ENCODE results near the gene TXNRD2. TPM values are rescaled to one million over a fixed set of nuclear protein-coding genes. Genes with fewer than 3 reads are reported as not detected.

The TXNRD2 gene
- total and polyA plus RNA-seq, 2 of the 4 experiments (the other 2 are of a cell fraction): 15.6 to 25.7 TPM

DNA sequence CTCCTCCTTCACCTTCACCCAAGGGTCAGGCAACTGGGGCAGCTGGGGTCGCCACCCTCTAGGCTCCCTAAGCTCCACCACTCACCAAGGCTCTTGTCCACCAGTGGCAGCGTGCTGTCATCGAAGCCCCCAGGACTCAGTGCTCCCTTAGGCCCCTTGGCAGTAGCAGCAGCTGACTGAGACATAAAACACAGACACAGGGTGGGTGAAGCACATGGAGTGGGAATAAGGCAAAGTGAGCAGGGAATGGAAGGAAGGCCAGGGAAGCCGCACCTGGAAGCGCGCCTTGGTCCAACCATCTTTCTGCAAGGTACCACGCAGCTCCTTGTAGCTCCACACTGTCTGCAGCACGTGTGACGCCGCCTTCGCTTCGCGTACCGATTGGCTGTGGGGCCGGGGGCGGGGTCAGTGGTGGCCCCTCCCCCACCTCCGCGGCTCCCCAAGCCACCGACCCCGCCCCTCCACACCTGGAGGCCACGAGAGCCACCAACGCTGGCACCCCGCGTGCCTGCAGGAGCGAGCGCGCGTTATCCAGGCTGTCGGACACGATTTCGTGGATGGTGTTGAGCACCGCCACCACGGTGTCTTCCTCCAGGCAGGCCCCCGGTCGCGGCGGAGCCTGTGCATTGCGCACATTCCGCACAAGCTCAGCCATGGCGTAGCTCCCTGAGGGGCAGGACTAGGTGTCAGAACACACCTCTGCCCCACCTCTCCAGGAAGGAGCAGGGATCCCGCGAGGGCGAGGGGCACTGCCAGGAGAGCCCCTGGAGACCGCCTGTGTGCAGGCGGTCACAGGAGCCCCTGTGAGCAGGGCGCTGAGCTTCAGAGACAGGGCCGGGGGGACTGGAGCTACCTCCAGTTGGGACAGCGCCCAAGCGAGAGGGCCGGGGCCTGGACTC lies 31.3 kb upstream of the TXNRD2 start:
- H3K27me3 ChIP-seq (ENCODE audit: control insufficient read depth, insufficient read depth, low read length): no peaks in the 10 kb centered on the region
- H3K9me1 ChIP-seq (ENCODE audit: insufficient read depth, low read length): no peaks in the 10 kb centered on the region
- H4K8ac ChIP-seq (ENCODE audit: low read depth in 2 of 2, low read length in 2 of 2): no peak overlapping the region
- no peak overlapping the region for H3K4ac ChIP-seq (ENCODE audit: low read depth, low read length)
- H2AK5ac ChIP-seq (ENCODE audit: low read depth, low read length): no peak overlapping the region
- no peaks in the 10 kb centered on the region for H3K9me3 ChIP-seq (ENCODE audit: control insufficient read depth, insufficient read depth, low read length)
- no peak overlapping the region for H4K5ac ChIP-seq (ENCODE audit: low read depth, low read length)
- no peak overlapping the region for H3K27ac ChIP-seq (ENCODE audit: insufficient read depth, low read length)
- peak overlapping the region; percentile 32 for H2AFZ ChIP-seq (replicated peaks; ENCODE audit: low read length, poor library complexity)
- H3K9ac ChIP-seq (ENCODE audit: low read depth, low read length): no peak overlapping the region
- H2BK15ac ChIP-seq (ENCODE audit: low read depth, low read length): no peak overlapping the region
- intact Hi-C loops (cut with micrococcal nuclease) (no loop called here), in situ Hi-C loops (cut with MboI; ENCODE audit: low sequenced_read_pairs) (loop anchor here (5.0 kb wide), 1 partner anchor 39 kb away; no protein-coding TSS in a partner anchor), dilution Hi-C loops (cut with HindIII; ENCODE audit: low sequenced_read_pairs, unreplicated experiment) (no loop called here)
- ATAC-seq (ENCODE audit: low read depth) (no peak), DNase-seq (no peak)
- ChIA-PET POLR2A (ENCODE audit: unreplicated experiment) (no interaction called here), CTCF (no interaction called here)
- H2BK20ac ChIP-seq (ENCODE audit: low read depth, low read length): no peak overlapping the region
- H3K79me1 ChIP-seq (ENCODE audit: low read depth in 1 of 2, low read length in 2 of 2): no peaks in the 10 kb centered on the region
- no peak overlapping the region for H3K14ac ChIP-seq (replicated peaks; ENCODE audit: low read depth, low read length)
- no peak overlapping the region for H3K18ac ChIP-seq (ENCODE audit: low read depth, low read length)
- H3K23ac ChIP-seq (ENCODE audit: low read depth, low read length): no peak overlapping the region
- no peak overlapping the region for H3K56ac ChIP-seq (ENCODE audit: extremely low read depth, insufficient read depth, low read length)
- 97% methylated on average over 29 of the region's 50 CpGs; no CpG with 5 or more reads in 1 of the 2 experiments for WGBS, 2 experiments (ENCODE audit: extremely low coverage in 2 of 2, insufficient read length in 1 of 2)
- BruUV-seq (replicated peaks): no TSS peak
- H3K4me2 ChIP-seq (ENCODE audit: low read depth, low read length): no peak overlapping the region
- no peak overlapping the region for H4K91ac ChIP-seq (ENCODE audit: insufficient read depth, low read depth, low read length)
- no peak overlapping the region for H3K4me3 ChIP-seq (ENCODE audit: insufficient read depth, low read depth, low read length)
- H4K20me1 ChIP-seq (ENCODE audit: insufficient read depth, low read length): peaks cover 18% of the 10 kb centered on the region
- peaks cover 37% of the 10 kb centered on the region for H3K36me3 ChIP-seq (ENCODE audit: control insufficient read depth, insufficient read depth, low read length)
- H2BK120ac ChIP-seq (ENCODE audit: low read depth, low read length): no peak overlapping the region
- TF ChIP-seq NFE2L2 (IDR thresholded peaks at IDR 0.05; ENCODE audit: low read depth, low read length) (no peak), BHLHE40 (IDR thresholded peaks at IDR 0.05; ENCODE audit: low read depth, low read length) (no peak), MXI1 (IDR thresholded peaks at IDR 0.05; ENCODE audit: borderline replicate concordance, low read depth, low read length) (no peak), CHD1 (IDR thresholded peaks at IDR 0.05; ENCODE audit: low read depth, low read length) (no peak), RCOR1 (IDR thresholded peaks at IDR 0.05; ENCODE audit: insufficient replicate concordance, low read length) (no peak), RFX5 (IDR thresholded peaks at IDR 0.05; ENCODE audit: low read depth, low read length) (no peak), MAZ (IDR thresholded peaks at IDR 0.05; ENCODE audit: borderline replicate concordance, low read depth, low read length) (no peak), ELK1 (IDR thresholded peaks at IDR 0.05; ENCODE audit: borderline replicate concordance, low read depth, low read length) (no peak), MAFK (IDR thresholded peaks at IDR 0.05; ENCODE audit: low read depth, low read length) (no peak)
- TF ChIP-seq, protein P1, sequence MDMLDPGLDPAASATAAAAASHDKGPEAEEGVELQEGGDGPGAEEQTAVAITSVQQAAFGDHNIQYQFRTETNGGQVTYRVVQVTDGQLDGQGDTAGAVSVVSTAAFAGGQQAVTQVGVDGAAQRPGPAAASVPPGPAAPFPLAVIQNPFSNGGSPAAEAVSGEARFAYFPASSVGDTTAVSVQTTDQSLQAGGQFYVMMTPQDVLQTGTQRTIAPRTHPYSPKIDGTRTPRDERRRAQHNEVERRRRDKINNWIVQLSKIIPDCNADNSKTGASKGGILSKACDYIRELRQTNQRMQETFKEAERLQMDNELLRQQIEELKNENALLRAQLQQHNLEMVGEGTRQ (IDR thresholded peaks at IDR 0.05; ENCODE audit: low read depth, low read length): no peak
- TF ChIP-seq, protein P2, sequence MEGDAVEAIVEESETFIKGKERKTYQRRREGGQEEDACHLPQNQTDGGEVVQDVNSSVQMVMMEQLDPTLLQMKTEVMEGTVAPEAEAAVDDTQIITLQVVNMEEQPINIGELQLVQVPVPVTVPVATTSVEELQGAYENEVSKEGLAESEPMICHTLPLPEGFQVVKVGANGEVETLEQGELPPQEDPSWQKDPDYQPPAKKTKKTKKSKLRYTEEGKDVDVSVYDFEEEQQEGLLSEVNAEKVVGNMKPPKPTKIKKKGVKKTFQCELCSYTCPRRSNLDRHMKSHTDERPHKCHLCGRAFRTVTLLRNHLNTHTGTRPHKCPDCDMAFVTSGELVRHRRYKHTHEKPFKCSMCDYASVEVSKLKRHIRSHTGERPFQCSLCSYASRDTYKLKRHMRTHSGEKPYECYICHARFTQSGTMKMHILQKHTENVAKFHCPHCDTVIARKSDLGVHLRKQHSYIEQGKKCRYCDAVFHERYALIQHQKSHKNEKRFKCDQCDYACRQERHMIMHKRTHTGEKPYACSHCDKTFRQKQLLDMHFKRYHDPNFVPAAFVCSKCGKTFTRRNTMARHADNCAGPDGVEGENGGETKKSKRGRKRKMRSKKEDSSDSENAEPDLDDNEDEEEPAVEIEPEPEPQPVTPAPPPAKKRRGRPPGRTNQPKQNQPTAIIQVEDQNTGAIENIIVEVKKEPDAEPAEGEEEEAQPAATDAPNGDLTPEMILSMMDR (conservative IDR thresholded peaks at IDR 0.05; ENCODE audit: low read depth, low read length): no peak
- H2AK9ac ChIP-seq (replicated peaks; ENCODE audit: low read depth, low read length, poor library complexity): peak overlapping the region; percentile 82
- H3K4me1 ChIP-seq (ENCODE audit: control insufficient read depth, insufficient read depth, low read length): 0 out of 2 replicates have a peak, but pooled peaks cover 1% of the 10 kb centered on the region
- no peak overlapping the region for H2BK5ac ChIP-seq (ENCODE audit: low read depth, low read length, poor library complexity, severe bottlenecking)

Data from IMR-90 (cell line).